Esophagus muscularis mucosa (tissue), 4 donors: ENCODE measurements around the gene KIAA0930. TPM values are rescaled to one million over a fixed set of nuclear protein-coding genes. Genes with fewer than 3 reads are reported as not detected.

ENCODE experiments used
- DNase-seq: peaks from one replicate; pipeline ENCODE4 v3.0.0-alpha.2; 2017; ENCODE audit errors: extremely low spot score
- H3K27ac ChIP-seq, 4 donors: fragments of 200-600 bp; sonication (generic); replicated peaks in 1 of 4; 1 replicate in 3 of 4; 2 replicates in 1 of 4; pipeline ENCODE4 v1.5.1; 2016 to 2019; ENCODE audit warnings: mild to moderate bottlenecking in 1 of 4
- H3K27me3 ChIP-seq, 4 donors: fragments of 200-600 bp; sonication (generic); one replicate each; pipeline versions ENCODE4 v1.5.1 to v1.6.0; 2016 to 2019
- H3K36me3 ChIP-seq, 4 donors: fragments of 200-600 bp; sonication (generic); one replicate each; pipeline ENCODE4 v1.5.1; 2016 to 2019
- H3K4me1 ChIP-seq, 4 donors: fragments of 200-600 bp; sonication (generic); one replicate each; pipeline ENCODE4 v1.5.1; 2016 to 2019
- H3K4me3 ChIP-seq, 4 donors: fragments of 200-600 bp; sonication (generic); 1 replicate in 2 of 4; 2 replicates in 2 of 4; pipeline ENCODE4 v1.5.1; 2016 to 2019; ENCODE audit warnings: mild to moderate bottlenecking in 4 of 4, moderate library complexity in 1 of 4
- H3K9me3 ChIP-seq, 4 donors: fragments of 200-600 bp; sonication (generic); 1 replicate in 3 of 4; 2 replicates in 1 of 4; pipeline ENCODE4 v1.5.1; 2016 to 2019
- EP300 ChIP-seq: sonication (generic); formaldehyde crosslinking; IDR thresholded peaks from one replicate; pipeline ENCODE4 v1.6.1; 2017; ENCODE audit warnings: antibody characterized with exemption
- POLR2A ChIP-seq: fragments of 450-650 bp; IDR thresholded peaks from one replicate; pipeline ENCODE4 v1.6.1; 2017; ENCODE audit warnings: antibody characterized with exemption, moderate library complexity, mild to moderate bottlenecking, low read depth
- POLR2AphosphoS5 ChIP-seq, 2 donors: sonication (generic); formaldehyde crosslinking; IDR thresholded peaks; one replicate each; pipeline ENCODE4 v1.6.1; 2017; ENCODE audit warnings: antibody characterized with exemption in 2 of 2
- WGBS: methylation state at CpG from one replicate; pipeline ENCODE4 v1.1.5; 2018; 5-methylcytosine and 5-hydroxymethylcytosine counted together
- intact Hi-C: fragments of 100-400 bp; cut with DNase I; formaldehyde crosslinking; loops from one replicate; pipeline ENCODE4 v1.15.1; 2023
- total RNA-seq, 4 donors: library from RNA; depleted of rRNA; stranded (reverse); fragments of >200 nt; gene quantifications; one replicate each; pipeline versions ENCODE4 v1.1.0 to v1.2.1, GENCODE V29; 2016
- TF ChIP-seq, protein P1 (sequence below), 3 experiments: fragments of 200-600 bp in 2 of 3; fragments of 450-650 bp in 1 of 3; sonication (generic) in 2 of 3; IDR thresholded peaks; one replicate each; pipeline ENCODE4 v1.5.1; 2017 to 2019; ENCODE audit warnings: antibody characterized with exemption in 3 of 3, mild to moderate bottlenecking in 2 of 3, moderate library complexity in 1 of 3

KIAA0930 gene
- total RNA-seq, 4 donors from 2014 or later = 31.6 to 67.1 (median 46.8) TPM

DNA sequence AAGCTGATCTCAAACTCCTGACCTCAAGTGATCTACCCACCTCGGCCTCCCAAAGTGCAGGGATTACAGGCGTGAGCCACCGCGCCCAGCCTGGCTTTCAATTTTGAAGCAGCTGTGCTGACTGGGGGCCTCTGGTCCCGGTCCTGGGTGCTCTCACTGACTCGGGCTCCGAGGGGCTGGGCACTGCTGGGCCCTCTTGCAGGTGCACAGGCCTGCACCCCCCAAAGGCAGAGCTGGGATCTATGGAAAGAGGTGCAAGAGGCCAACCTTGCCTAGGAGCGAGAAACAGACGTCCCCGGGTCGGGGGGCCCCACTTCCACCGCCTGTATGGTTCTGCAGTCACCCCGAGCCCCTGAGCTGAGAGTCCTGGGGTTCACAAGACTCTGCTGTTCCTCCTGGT is 33.2 kb downstream of the KIAA0930 start:
- no peaks in the 10 kb centered on the region for H3K9me3 ChIP-seq
- TF ChIP-seq EP300 (no peak), POLR2A (no peak), POLR2AphosphoS5 (IDR thresholded peaks at IDR 0.05) (no peak)
- TF ChIP-seq, protein P1, sequence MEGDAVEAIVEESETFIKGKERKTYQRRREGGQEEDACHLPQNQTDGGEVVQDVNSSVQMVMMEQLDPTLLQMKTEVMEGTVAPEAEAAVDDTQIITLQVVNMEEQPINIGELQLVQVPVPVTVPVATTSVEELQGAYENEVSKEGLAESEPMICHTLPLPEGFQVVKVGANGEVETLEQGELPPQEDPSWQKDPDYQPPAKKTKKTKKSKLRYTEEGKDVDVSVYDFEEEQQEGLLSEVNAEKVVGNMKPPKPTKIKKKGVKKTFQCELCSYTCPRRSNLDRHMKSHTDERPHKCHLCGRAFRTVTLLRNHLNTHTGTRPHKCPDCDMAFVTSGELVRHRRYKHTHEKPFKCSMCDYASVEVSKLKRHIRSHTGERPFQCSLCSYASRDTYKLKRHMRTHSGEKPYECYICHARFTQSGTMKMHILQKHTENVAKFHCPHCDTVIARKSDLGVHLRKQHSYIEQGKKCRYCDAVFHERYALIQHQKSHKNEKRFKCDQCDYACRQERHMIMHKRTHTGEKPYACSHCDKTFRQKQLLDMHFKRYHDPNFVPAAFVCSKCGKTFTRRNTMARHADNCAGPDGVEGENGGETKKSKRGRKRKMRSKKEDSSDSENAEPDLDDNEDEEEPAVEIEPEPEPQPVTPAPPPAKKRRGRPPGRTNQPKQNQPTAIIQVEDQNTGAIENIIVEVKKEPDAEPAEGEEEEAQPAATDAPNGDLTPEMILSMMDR (IDR thresholded peaks at IDR 0.05) = no peak
- 100% methylated on average over 6 of the region's 13 CpGs for WGBS
- DNase-seq = no peak
- H3K36me3 ChIP-seq = peaks cover 25 to 65% (median 34%) of the 10 kb centered on the region in 4 donors
- H3K4me1 ChIP-seq = peaks cover 14 to 44% (median 39%) of the 10 kb centered on the region in 4 donors
- intact Hi-C loops = no loop called here
- no peak overlapping the region for H3K27ac ChIP-seq
- no peaks in the 10 kb centered on the region for H3K27me3 ChIP-seq
- no peak overlapping the region for H3K4me3 ChIP-seq

DNA sequence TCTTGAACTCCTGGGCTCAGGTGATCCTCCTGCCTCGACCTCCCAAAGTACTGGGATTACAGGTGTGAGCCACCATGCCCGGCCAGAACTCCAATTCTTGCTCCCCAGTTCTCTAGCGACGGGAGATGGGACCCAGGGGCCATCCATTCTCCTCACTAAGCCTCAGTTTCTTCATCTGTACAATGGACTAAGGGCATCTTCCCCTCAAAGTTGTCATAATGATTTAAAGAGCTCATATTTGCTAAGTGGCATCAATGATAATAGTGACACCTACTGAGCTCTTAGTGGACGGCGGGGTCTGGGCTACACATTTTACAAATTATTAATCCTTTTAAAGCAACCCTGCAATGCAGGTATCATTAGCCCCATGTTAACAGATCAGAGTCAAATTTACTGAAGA is 34.5 kb downstream of the KIAA0930 start:
- Histone ChIP-seq H3K36me3 (peaks cover 29 to 76% (median 40%) of the 10 kb centered on the region in 4 donors), H3K9me3 (no peaks in the 10 kb centered on the region), H3K27me3 (no peaks in the 10 kb centered on the region), H3K4me1 (peaks cover 6 to 44% (median 39%) of the 10 kb centered on the region in 4 donors), H3K4me3 (no peak overlapping the region), H3K27ac (no peak overlapping the region)
- TF ChIP-seq EP300 (no peak), POLR2A (no peak), POLR2AphosphoS5 (IDR thresholded peaks at IDR 0.05) (no peak)
- TF ChIP-seq, protein P1 (IDR thresholded peaks at IDR 0.05) = no peak
- WGBS = 89% methylated on average over 6 of the region's 6 CpGs
- DNase-seq = no peak
- intact Hi-C loops = no loop called here

DNA sequence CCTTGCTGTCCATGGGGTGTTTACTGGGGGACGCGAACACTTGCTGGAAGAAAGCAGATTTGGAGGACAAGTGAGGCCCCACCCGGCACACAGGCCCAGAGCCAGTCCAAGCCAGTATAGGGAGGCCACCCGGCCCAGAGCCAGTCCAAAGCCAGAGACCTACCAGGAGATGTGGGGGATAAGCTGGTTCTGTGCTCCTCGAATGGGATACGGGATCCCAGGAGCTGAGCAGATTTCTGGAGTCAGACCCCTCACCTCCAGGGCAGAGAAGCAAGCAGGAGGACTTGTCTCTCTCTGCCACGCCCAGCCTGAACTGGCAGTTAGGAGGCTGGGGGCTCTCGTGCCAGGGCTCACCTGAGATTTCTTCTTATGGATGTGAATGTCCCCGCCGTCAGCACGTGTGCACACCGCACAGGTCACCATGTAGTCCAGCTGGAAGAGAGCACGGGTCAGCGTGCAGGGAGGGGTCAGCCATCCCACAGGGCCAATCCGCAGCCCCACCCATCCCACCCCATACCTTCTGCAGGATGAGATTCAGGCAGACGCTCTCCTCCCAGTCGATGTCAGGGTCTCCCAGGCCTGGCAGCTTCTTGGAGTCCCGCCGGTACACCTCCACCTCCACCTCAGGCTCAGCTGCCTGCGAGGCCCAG is 35.3 kb downstream of the KIAA0930 start:
- Histone ChIP-seq H3K4me3 (no peak overlapping the region), H3K27ac (no peak overlapping the region), H3K27me3 (no peaks in the 10 kb centered on the region), H3K9me3 (no peaks in the 10 kb centered on the region), H3K4me1 (peaks cover 6 to 43% (median 34%) of the 10 kb centered on the region in 4 donors), H3K36me3 (peaks cover 29 to 79% (median 40%) of the 10 kb centered on the region in 4 donors)
- no peak for DNase-seq
- WGBS = 89% methylated on average over 11 of the region's 20 CpGs
- TF ChIP-seq, protein P1 (IDR thresholded peaks at IDR 0.05) = no peak
- TF ChIP-seq EP300 = no peak
- intact Hi-C loops = no loop called here

DNA sequence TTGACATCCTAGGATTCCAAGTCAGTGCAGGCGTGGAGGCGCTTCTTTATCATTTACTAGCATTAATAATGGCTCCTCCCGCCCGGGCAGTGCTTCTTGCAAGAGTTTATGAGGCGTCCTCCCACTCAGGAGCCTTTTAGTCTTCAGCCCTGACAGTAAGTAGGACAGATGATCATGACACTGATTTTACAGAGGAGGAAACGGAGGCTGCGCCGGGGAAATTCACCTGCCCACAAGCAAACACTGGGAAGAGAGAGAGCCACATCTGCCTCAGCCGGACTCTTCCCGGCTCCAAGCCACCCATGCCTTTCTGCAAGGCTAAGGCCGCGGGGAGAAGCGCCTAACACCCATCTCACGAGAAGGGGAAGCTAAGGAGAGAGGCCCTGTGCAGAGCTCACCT is 35.9 kb downstream of the KIAA0930 start:
- peaks cover 31 to 80% (median 44%) of the 10 kb centered on the region in 4 donors for H3K36me3 ChIP-seq
- 88% methylated on average over 14 of the region's 14 CpGs for WGBS
- intact Hi-C loops = no loop called here

More for the DNA sequence above, 35.9 kb downstream of the KIAA0930 start:
- no peaks in the 10 kb centered on the region for H3K27me3 ChIP-seq
- H3K4me3 ChIP-seq = no peak overlapping the region
- H3K9me3 ChIP-seq = no peaks in the 10 kb centered on the region
- TF ChIP-seq, protein P1 (IDR thresholded peaks at IDR 0.05) = no peak
- TF ChIP-seq EP300 (no peak), POLR2A (no peak), POLR2AphosphoS5 (IDR thresholded peaks at IDR 0.05) (no peak)
- H3K4me1 ChIP-seq = peaks cover 6 to 37% (median 28%) of the 10 kb centered on the region in 4 donors
- no peak overlapping the region for H3K27ac ChIP-seq
- DNase-seq = no peak
